K562 (cell line): ENCODE measurements around the gene NREP. TPM values are rescaled to one million over a fixed set of nuclear protein-coding genes. Genes with fewer than 3 reads are reported as not detected.

ENCODE experiments used
- ATAC-seq: fragments of 200-7000 bp; cut with Tn5 transposase; 3 replicates; pipeline ENCODE4 v1.9.1; 2020; ENCODE audit warnings: moderate library complexity
- BruUV-seq: library from RNA; stranded (reverse); fragments of 400-500 nt; replicated peaks from 2 replicates; lab custom pipeline; 2021; lab: Mats Ljungman, UMichigan
- CTCF ChIA-PET: fragments of 300-600 bp; formaldehyde crosslinking; extraction: SDS; loops from one replicate; lab custom pipeline; 2021; ENCODE audit warnings: low intra/inter-chr PET ratio; lab: Yijun Ruan, JAX
- POLR2A ChIA-PET: fragments of 300-600, 350-650 bp; sonication (Branson Sonifier 250); formaldehyde crosslinking; extraction: SDS; loops from one replicate; lab custom pipeline; 2021; ENCODE audit warnings: antibody characterized with exemption, inconsistent platforms; lab: Yijun Ruan, JAX
- DNase-seq, 4 experiments: peaks; one replicate each; pipeline versions ENCODE4 v3.0.0 to v3.0.0-alpha.2; 2011 to 2018; ENCODE audit warnings: low spot score in 3 of 4, mixed read lengths in 3 of 4; ENCODE audit errors: extremely low read depth in 1 of 4
- FAIRE-seq: peaks from 2 replicates; lab custom pipeline; 2011; peaks lifted over from hg19 to GRCh38; lab: Jason Lieb, UNC
- H2AFZ ChIP-seq: 2 replicates; pipeline ENCODE4 v1.6.0; 2011; ENCODE audit warnings: low read depth, low read length, control low read depth, inconsistent platforms
- H3K27ac ChIP-seq: fragments of 200-600 bp; 3 replicates; pipeline ENCODE4 v1.8.0; 2011; ENCODE audit warnings: low read depth, mild to moderate bottlenecking, control low read depth, inconsistent platforms, low read length, moderate library complexity, mixed read lengths; ENCODE audit errors: extremely low read depth
- H3K27me3 ChIP-seq, 2 experiments: fragments of 300-600 bp in 1 of 2; 2 replicates in 1 of 2; 3 replicates in 1 of 2; pipeline versions ENCODE4 v1.6.0 to v1.8.0; 2011; ENCODE audit warnings: inconsistent platforms in 2 of 2, low read length in 2 of 2, mild to moderate bottlenecking in 1 of 2, mixed read lengths in 1 of 2, moderate library complexity in 1 of 2; ENCODE audit not compliant: control insufficient read depth in 2 of 2, insufficient read depth in 2 of 2
- H3K36me3 ChIP-seq: fragments of 300-600 bp; 3 replicates; pipeline ENCODE4 v1.8.0; 2011; ENCODE audit warnings: mild to moderate bottlenecking, low read length, inconsistent platforms; ENCODE audit not compliant: control insufficient read depth, insufficient read depth
- H3K4me1 ChIP-seq, 2 experiments: fragments of 200-600 bp in 1 of 2; replicated peaks in 1 of 2; 2 replicates in 1 of 2; 3 replicates in 1 of 2; pipeline versions ENCODE4 v1.5.1 to v1.8.0; 2011; ENCODE audit warnings: inconsistent platforms in 2 of 2, low read length in 2 of 2, mild to moderate bottlenecking in 1 of 2, mixed read lengths in 1 of 2, moderate library complexity in 1 of 2; ENCODE audit not compliant: control insufficient read depth in 2 of 2, insufficient read depth in 2 of 2
- H3K4me2 ChIP-seq: 2 replicates; pipeline ENCODE4 v1.6.1; 2011; ENCODE audit warnings: low read length, control low read depth, inconsistent platforms, mixed read lengths; ENCODE audit not compliant: insufficient read depth
- H3K4me3 ChIP-seq: fragments of 200-600 bp; sonication (generic), shearing (Covaris generic); 2 replicates; pipeline ENCODE4 v1.5.1; 2016; ENCODE audit warnings: control low read depth, inconsistent platforms
- H3K79me2 ChIP-seq: fragments of 200-600 bp; 3 replicates; pipeline ENCODE4 v1.8.0; 2011; ENCODE audit warnings: low read length, inconsistent platforms; ENCODE audit not compliant: control insufficient read depth, insufficient read depth
- H3K9ac ChIP-seq, 2 experiments: 2 replicates each; pipeline versions ENCODE4 v1.6.0 to v1.6.1; 2011; ENCODE audit warnings: low read depth in 2 of 2, low read length in 2 of 2, control low read depth in 1 of 2, inconsistent platforms in 1 of 2, mild to moderate bottlenecking in 1 of 2, mixed read lengths in 1 of 2; ENCODE audit not compliant: insufficient read depth in 1 of 2
- H3K9me1 ChIP-seq: one replicate; pipeline ENCODE4 v1.6.0; 2011; ENCODE audit warnings: inconsistent platforms, mild to moderate bottlenecking, low read length, moderate library complexity; ENCODE audit not compliant: control insufficient read depth, insufficient read depth
- H3K9me3 ChIP-seq: replicated peaks from 2 replicates; pipeline ENCODE4 v1.5.1; 2011; ENCODE audit warnings: low read depth, low read length, inconsistent platforms; ENCODE audit not compliant: control insufficient read depth, insufficient read depth
- H4K20me1 ChIP-seq: replicated peaks from 2 replicates; pipeline ENCODE4 v1.6.1; 2011; ENCODE audit warnings: low read length, inconsistent platforms, mixed read lengths; ENCODE audit not compliant: control insufficient read depth, insufficient read depth
- BRD4 ChIP-seq: fragments of 200-600 bp; sonication (generic); IDR thresholded peaks from 2 replicates; pipeline ENCODE4 v1.6.1; 2017; ENCODE audit warnings: inconsistent platforms
- C11orf30 ChIP-seq: fragments of 450-650 bp; IDR thresholded peaks from 2 replicates; pipeline ENCODE4 v1.6.1; 2016; ENCODE audit warnings: low read depth, mild to moderate bottlenecking
- ESRRB ChIP-seq: fragments of 250-450 bp; sonication (Bioruptor Pico); IDR thresholded peaks from 2 replicates; pipeline ENCODE4 v1.5.0; 2020; ENCODE audit warnings: mild to moderate bottlenecking, moderate library complexity, borderline replicate concordance
- TAF7 ChIP-seq: fragments of 450-650 bp; IDR thresholded peaks from 2 replicates; pipeline ENCODE4 v1.6.1; 2016; ENCODE audit warnings: missing genetic modification characterization, missing compliant biosample characterization
- XRCC5 ChIP-seq: fragments of 200-400 bp; formaldehyde crosslinking; IDR thresholded peaks from 2 replicates; pipeline ENCODE4 v1.6.1; 2017; ENCODE audit warnings: low read depth, mild to moderate bottlenecking, low read length
- ZEB2 ChIP-seq: fragments of 450-650 bp; IDR thresholded peaks from 2 replicates; pipeline ENCODE4 v1.6.1; 2016
- WGBS: fragments of 100-300 bp; shearing (Covaris generic); methylation state at CpG from one replicate; pipeline ENCODE4 v1.1.6; 2016; ENCODE audit warnings: low coverage, mixed read lengths; ENCODE audit not compliant: insufficient coverage; ENCODE audit errors: missing lambda C conversion rate; 5-methylcytosine and 5-hydroxymethylcytosine counted together
- in situ Hi-C: fragments of 300-500 bp; cut with MboI; formaldehyde crosslinking; loops from 4 replicates; pipeline ENCODE4 v1.15.0; 2018; ENCODE audit warnings: inconsistent platforms, mixed read lengths
- intact Hi-C: fragments of 100-400 bp; cut with micrococcal nuclease; formaldehyde crosslinking; loops from 2 replicates; pipeline ENCODE4 v1.14.2; 2022
- polyA plus RNA-seq, 8 experiments: library from polyadenylated mRNA; depleted of rRNA in 4 of 8; stranded (reverse) in 5 of 8; unstranded in 3 of 8; fragments of >200 nt; fragmentation: Nextera tagmentation in 2 of 8; fragmentation: Illumina TruSeq in 1 of 8; extraction: Ambion mirVana in 2 of 8; extraction: Trizol in 1 of 8; gene quantifications; 2 replicates each; pipeline versions ENCODE4 v1.2.1 to v1.2.3, GENCODE V29; 2011 to 2014; ENCODE audit warnings: inconsistent platforms in 1 of 8, missing spikeins in 1 of 8
- total RNA-seq, 7 experiments: library from RNA; depleted of rRNA in 6 of 7; stranded (reverse); fragments of >200 nt in 6 of 7; fragmentation: Illumina TruSeq in 2 of 7; extraction: Trizol in 2 of 7; gene quantifications; 2 replicates each; pipeline versions ENCODE4 v1.2.1 to v1.2.3, GENCODE V29; 2011 to 2021; ENCODE audit warnings: low replicate concordance in 1 of 7
- TF ChIP-seq, protein P1 (sequence below): fragments of 450-650 bp; IDR thresholded peaks from 2 replicates; pipeline ENCODE4 v1.7.1; 2018; ENCODE audit warnings: mild to moderate bottlenecking, low read depth; ENCODE audit not compliant: partially characterized antibody

Gene NREP
- total and polyA plus RNA-seq, 9 of the 15 experiments (the other 6 are each of a cell fraction or from before 2014, with no cell fraction given), result 0.08 to 0.58 (median 0.23) TPM; not detected in 1

DNA sequence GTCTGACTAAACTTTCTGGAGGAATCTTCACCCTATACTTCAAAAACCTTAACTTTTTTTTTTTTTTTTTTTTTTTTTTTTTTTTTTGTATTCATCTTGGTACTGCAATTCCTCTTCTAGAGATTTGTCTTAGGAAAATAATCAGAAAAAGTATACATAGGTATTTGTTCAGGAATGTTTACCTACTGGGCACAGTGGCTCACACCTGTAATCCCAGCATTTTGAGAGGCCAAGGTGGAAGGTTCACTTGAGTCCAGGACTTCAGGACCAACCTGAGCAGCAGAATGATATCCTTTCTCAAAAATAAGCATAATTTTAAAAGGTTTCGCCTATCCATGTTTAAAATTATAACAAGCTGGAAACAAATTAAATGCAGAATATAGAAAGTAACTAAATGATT, 33.3 kb upstream of the NREP start:
- intact Hi-C loops, result no loop called here
- H3K36me3 ChIP-seq, result no peaks in the 10 kb centered on the region
- no peak overlapping the region for H3K27ac ChIP-seq
- H3K9me3 ChIP-seq, result no peaks in the 10 kb centered on the region
- ChIA-PET CTCF (no interaction called here), POLR2A (no interaction called here)
- no TSS peak for BruUV-seq
- no peaks in the 10 kb centered on the region for H3K79me2 ChIP-seq
- FAIRE-seq (no peak), DNase-seq (no peak), ATAC-seq (no peak)
- in situ Hi-C loops, result no loop called here
- H3K4me1 ChIP-seq, result no peaks in the 10 kb centered on the region
- WGBS, result 0% methylated on average over 1 of the region's 1 CpG
- no peaks in the 10 kb centered on the region for H3K9me1 ChIP-seq
- no peaks in the 10 kb centered on the region for H3K27me3 ChIP-seq
- no peak overlapping the region for H3K9ac ChIP-seq
- no peaks in the 10 kb centered on the region for H4K20me1 ChIP-seq
- H2AFZ ChIP-seq, result no peak overlapping the region
- H3K4me3 ChIP-seq, result no peak overlapping the region
- no peak for TF ChIP-seq ZEB2
- TF ChIP-seq BRD4, result no peak
- no peak for TF ChIP-seq ESRRB (CRISPR knock-in tag)
- TF ChIP-seq, protein P1, sequence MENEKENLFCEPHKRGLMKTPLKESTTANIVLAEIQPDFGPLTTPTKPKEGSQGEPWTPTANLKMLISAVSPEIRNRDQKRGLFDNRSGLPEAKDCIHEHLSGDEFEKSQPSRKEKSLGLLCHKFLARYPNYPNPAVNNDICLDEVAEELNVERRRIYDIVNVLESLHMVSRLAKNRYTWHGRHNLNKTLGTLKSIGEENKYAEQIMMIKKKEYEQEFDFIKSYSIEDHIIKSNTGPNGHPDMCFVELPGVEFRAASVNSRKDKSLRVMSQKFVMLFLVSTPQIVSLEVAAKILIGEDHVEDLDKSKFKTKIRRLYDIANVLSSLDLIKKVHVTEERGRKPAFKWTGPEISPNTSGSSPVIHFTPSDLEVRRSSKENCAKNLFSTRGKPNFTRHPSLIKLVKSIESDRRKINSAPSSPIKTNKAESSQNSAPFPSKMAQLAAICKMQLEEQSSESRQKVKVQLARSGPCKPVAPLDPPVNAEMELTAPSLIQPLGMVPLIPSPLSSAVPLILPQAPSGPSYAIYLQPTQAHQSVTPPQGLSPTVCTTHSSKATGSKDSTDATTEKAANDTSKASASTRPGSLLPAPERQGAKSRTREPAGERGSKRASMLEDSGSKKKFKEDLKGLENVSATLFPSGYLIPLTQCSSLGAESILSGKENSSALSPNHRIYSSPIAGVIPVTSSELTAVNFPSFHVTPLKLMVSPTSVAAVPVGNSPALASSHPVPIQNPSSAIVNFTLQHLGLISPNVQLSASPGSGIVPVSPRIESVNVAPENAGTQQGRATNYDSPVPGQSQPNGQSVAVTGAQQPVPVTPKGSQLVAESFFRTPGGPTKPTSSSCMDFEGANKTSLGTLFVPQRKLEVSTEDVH, result no peak
- no peak for TF ChIP-seq XRCC5
- TF ChIP-seq C11orf30, result no peak
- TF ChIP-seq TAF7 (tag), result no peak
- H3K4me2 ChIP-seq, result no peak overlapping the region
